Right hindlimb (tissue), 1 donor: ENCODE results near the gene ARL2BP.

ENCODE experiments used
- DNase-seq: peaks from one replicate; pipeline ENCODE4 v3.0.0-alpha.2; 2018

The ARL2BP gene

GRCh38 chr16:57236022-57236350 lies 9.1 kb upstream of the ARL2BP start:
- no peak for DNase-seq

DNA sequence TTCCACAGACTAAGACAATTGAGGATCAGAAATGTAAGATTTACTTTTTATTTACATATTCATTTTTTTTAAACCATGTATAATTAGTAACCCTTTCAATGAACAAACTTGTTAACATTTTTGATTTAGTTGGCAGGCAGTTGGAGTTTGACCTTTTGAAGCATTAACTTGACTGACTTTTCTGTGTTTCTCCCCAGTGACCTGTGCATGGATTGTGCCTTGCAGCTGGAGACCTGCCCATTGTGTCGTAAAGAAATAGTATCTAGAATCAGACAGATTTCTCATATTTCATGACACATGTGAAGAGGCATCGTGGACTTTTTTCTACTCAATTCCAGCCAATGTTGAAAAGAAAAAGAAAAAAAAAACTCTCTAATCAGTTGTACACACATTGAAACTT lies 6.4 kb upstream of the ARL2BP start:
- DNase-seq = no peak

- no peak for DNase-seq
Measured at GRCh38 chr16:57239107-57239506, 6.0 kb upstream of the ARL2BP start.

DNA sequence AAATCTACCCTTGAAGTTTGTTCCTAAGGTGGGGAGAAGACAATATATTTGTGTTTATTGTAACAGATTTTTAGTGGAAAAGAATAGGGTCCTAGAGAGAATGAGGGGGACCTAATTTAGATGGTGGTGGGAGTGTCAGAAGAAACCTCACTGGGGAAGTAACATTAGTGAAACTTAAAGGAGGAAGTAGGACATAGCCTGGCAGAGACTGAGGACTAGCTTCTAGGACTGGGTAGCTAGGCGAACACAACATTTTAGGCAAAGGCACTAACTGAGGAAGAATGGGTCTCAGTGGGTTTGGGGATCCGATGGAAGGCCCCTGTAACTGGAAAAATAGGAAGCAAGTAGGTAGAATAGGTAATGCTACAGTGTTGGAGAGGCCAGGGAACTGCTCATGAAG lies 4.2 kb upstream of the ARL2BP start:
- DNase-seq = no peak

DNA sequence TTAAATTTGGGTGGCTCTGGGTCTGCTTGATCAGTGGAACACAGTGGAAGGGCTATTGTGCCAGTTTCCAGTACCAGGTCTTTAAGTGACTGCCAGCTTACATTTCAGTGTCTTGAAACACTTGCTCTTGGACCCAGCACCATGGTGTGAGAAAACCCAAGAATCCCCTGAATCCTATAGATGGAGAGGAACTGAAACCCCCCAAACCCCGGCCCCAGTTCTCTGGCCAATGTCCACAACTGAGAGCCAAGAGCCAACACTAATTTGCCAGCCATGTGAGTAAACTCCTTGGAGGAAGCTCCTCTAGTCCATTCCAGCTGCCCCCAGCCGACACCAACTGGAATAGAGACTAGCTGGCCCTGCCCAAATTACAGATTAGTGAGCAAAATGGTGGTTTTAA lies 2.4 kb upstream of the ARL2BP start:
- no peak for DNase-seq

- no peak for DNase-seq
Measured at GRCh38 chr16:57244463-57244766, 644 bp upstream of the ARL2BP start.

- no peak for DNase-seq
Measured at GRCh38 chr16:57245472-57246113, 534 bp downstream of the ARL2BP start.

DNA sequence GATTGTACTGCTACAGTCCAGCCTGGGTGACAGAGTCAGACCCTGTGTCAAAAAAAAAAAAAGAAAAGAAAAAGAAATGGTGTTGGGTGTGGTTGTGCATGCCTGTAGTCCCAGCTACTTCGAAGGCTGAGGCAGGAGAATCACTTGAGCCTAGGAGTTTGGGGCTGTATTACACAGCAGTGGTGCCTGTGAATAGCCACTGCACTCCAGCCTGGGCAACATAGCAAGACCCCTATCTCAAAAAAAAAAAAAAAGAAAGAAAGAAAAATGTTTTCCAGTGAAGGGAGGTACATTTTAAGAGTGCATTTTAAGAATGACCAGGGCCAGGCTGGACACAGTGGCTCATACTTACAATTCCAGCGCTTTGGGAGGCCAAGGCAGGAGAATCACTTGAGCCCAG lies 6.3 kb downstream of the ARL2BP start:
- DNase-seq = no peak

DNA sequence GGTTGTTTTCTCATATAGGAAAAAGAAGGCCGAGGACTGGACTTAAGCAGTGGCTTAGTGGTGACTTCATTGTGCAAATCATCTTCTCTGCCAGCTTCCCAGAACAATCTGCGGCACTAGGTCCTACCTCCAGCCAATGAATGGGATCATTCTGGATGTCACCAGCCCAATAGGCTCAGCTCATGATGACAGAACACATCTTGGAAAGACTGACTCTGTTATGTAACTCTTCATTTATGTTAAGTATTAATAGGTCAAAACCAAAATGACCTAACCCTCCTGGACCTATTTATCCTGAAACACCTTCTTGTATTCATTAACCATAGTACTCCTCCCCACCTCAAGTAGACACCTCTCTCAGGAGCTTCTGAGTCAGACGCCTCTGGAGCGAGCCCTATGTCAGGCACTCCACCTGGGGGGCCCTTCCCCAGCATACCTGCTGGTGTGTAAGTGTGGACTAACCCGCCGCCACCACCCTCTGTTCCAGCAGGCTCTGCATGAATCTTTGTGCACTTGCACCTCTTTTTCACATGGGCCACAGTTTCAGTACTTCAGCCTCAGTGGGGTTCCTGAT lies 7.2 kb downstream of the ARL2BP start:
- DNase-seq = no peak

- DNase-seq = no peak
Measured at GRCh38 chr16:57253466-57253865, 8.4 kb downstream of the ARL2BP start.

DNA sequence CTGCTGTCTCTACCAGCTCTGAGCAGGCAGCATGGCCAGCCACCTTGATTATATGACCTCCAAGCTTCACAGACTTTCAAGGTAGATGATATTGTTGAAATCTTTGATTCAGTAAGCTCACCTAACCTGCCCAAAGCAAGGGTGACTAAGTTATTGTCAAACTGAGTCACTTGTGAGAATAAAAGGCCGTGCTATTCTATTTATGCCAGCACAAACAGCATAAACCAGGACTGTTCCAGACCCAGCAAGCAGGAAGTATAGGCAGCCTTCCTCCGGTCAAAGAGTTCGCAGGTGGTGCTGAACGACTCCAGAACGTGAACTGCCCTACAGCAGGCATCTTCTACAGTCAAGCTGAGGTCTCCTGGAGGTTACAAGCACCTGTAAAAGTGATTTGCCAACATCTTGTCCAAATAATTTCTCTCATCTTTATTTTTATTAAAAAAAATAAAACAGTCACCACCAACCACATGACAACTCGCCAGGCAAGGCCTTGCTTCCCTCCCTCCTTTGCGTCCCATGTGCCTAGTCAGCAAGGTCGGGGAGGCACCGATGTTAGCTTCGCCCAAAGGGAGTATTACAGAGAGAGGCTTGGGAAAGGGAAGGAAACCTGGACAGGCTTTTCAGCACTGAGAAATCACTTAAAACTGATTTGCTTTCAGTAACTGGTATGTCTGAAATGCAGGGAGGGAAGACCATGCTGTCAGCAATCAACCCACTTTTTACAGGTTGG lies 10.8 kb downstream of the ARL2BP start:
- no peak for DNase-seq

DNA sequence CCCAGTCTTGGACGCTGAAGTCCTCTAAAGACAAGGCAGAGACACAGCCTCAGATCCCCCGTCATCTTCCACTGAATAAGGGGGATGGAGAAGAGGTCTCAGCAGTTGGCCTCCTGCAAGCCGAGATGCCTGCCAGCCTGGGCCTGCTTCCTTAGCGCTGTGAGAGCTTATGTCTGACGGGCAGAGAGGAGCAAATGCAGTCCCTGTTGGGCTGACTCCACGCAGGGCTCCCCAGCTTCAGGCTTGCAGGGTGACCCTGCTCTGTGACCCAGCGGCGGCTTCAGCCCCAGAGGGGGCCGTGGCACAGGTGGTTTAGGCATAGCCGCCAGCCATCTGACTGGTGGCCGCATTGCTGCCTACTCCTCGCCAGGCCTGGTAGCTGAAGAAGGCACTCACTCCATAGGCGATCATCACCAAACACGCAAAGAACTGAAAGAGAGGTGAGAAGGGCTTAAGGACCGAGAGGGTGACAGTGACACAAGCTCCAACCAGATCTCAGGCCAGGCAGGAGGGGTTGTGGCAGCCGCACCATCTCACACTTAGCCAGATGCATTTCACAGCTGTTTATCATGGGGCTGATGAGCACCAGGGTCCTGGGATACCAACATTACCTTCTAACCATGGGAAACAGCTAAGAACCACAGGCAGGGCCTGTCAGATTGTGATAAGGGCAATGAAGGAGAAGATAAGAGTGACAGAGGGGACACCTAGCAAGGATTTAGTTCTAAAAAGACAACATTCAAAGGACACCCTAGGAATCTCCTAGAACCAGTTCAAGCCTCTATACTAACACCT lies 11.7 kb downstream of the ARL2BP start:
- DNase-seq = no peak

- no peak for DNase-seq
Measured at GRCh38 chr16:57257455-57258070, 12.5 kb downstream of the ARL2BP start.

DNA sequence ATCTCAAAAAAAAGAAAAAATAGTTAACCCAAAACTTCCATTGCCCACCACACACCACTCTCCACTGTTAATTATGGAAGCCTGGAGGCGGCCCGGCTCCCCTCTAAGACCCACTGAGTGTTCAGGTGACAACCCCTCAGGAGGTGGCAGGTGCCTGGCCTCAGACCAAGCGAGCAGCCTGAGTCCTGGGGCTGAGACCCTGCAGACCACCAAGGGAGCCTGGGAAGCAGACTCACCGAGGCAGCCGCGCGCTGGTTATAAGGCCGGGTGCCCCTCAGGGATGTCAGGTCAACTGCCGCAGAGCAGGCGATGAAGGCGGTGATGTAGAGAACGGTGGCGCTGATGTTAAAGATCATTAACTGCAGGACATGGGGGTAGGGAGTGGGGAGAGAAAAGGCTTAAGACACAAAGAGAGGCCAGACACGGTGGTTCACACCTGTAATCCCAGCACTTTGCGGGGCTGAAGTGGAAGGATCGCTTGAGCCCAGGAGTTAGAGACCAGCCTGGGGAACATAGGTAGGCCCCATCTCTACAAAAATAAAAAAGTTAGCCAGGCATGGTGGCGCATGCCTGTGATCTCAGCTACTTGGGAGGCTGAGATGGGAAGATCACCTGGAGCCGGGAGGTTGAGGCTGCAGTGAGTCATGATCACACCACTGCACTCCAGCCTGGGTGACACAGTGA lies 13.3 kb downstream of the ARL2BP start:
- no peak for DNase-seq

- DNase-seq = no peak
Measured at GRCh38 chr16:57258910-57259475, 13.9 kb downstream of the ARL2BP start.

DNA sequence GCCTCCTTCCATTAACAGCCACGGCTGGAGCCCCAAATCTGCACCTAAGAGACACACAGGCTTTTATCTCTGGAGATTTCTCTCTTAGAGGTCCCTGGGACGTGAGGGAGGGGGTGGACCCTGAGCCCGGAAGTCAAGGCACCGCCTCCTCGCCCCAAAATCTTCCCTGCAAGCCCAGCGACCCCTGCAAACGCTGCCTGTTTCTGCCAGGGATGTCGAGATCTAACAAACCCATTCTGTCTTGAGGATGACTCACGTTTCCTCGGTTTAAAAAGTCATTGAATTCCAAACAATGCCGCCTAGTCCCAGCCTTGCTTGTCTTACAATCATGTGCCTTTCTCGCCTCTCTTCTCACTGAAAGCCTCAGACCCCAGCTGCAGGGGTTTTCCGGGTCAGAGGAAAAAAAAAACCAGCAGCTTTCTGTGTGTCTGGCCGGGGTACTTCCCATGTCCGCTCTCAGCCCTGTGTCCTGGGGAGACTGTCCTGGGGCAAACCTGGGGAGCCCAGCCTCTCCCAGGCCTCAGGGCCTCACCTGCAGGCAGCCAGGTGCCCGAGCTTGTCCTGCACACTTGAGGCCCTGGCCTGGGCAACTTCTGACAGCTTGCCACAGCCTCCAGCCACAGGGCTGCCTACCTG lies 15.4 kb downstream of the ARL2BP start:
- no peak for DNase-seq

GRCh38 chr16:57261806-57262205 lies 16.7 kb downstream of the ARL2BP start:
- no peak for DNase-seq

DNA sequence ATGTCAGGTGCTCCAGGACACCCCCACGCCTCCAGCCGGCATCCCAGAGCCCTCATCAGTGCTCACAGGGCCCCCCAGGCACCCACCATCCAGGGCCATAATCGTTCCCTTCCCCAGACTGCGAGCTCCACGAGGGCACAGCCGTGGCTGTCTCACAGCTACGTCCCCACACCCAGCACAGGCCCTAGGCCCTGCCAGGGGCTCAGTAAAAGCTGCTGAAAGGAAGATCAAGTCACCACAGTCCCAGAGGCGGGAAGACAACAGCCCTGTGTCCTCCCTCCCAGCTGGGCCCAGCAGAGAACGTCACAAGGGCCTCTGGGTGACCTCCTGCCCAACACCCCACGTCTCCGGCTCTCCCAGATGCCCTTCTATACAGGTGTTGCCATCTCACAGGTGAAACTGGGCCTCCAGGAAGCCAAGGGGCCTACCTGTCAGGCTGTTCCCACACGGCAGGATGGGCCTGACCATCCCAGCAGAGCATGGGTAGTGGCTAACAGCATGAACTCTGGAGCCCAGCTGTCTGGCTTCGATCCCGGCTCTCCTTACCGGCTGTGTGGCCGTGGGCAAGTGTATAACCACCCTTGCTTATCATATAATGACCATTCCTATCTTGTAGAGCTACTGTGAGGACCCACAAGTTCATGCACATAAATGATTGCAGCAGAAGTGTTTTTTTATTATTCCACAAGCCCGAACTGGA lies 17.9 kb downstream of the ARL2BP start:
- no peak for DNase-seq

DNA sequence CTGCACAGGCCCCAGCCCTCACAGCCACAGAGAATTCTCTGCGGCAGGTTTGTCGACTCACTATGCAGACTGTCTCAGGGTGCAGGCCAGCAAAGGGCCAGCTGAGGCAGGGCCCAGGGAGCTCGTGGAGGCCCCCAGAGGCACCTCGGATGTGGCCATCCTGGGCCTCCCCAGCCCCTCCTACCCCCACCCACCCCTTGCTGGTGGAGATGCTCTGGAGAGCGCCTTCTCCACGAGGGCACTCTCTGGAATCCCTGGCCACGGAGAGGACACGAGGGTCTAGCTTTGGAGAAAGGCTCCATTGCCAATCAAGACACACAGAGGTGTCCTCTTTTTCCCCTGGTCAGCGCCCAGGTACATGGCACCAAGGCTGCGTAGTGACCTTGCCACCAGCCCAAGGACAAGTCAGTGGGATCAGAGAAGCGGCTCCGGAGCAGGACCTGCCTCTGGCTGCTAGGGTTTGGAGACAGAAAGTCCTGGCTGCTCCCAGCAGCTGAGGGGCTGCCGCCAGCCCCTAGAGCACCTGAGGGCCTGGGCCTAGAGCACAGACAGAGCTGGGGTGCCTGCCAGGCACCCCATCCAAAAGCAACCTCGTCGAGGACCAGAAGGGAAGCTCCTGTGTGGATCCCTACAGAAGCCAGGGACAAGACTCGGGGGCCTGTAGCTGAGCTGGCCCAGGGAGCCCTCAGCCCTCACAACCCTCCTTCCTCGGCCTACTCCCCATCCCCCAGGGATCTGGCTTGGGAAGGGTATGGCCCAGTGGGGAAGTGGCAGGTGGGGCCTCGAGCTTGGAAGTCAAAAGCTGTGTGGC lies 18.7 kb downstream of the ARL2BP start:
- DNase-seq = no peak

GRCh38 chr16:57264381-57264780 lies 19.3 kb downstream of the ARL2BP start:
- DNase-seq = no peak
